Measurements from ENCODE around the gene ABCC3. TPM values are rescaled to one million over a fixed set of nuclear protein-coding genes. Genes with fewer than 3 reads are reported as not detected.
A peak's percentile ranks its signal among the peaks of the same experiment; 100 is the strongest.

Gene ABCC3
- total RNA-seq, 1 experiment from 2014 or later: 88.0 TPM

GRCh38 chr17:50660042-50660886 lies 25.6 kb downstream of the ABCC3 start:
- CTCF ChIA-PET: interaction anchor here (0.6 to 3.2 kb wide), 11 partner anchors 10 to 262 kb away, joined by 3 to 29 read pairs (median 4); no protein-coding TSS in a partner anchor
- H3K9me3 Mint-ChIP-seq (ENCODE audit: low read depth, unreplicated experiment): no peaks in the 10 kb centered on the region
- H3K36me3 Mint-ChIP-seq (ENCODE audit: insufficient read depth, unreplicated experiment): peaks cover 26% of the 10 kb centered on the region
- H3K27ac Mint-ChIP-seq (ENCODE audit: unreplicated experiment): peak overlapping the region; percentile 86
- no peak for DNase-seq
- intact Hi-C loops (cut with micrococcal nuclease; ENCODE audit: unreplicated experiment): loop anchor here (2.0 kb wide), 1 partner anchor 33 kb away; no protein-coding TSS in a partner anchor
- no peak overlapping the region for H3K4me3 Mint-ChIP-seq (ENCODE audit: low read depth, unreplicated experiment)
- H3K27me3 Mint-ChIP-seq (ENCODE audit: unreplicated experiment): no peaks in the 10 kb centered on the region
- no TSS peak for BruUV-seq (replicated peaks)
- H3K4me1 Mint-ChIP-seq (ENCODE audit: low read depth, unreplicated experiment): peaks cover 42% of the 10 kb centered on the region
- no peak for TF ChIP-seq CTCF (IDR thresholded peaks at IDR 0.05; ENCODE audit: unreplicated experiment)

GRCh38 chr17:50660887-50661345 lies 26.2 kb downstream of the ABCC3 start:
- no peak for DNase-seq
- BruUV-seq (replicated peaks): no TSS peak
- Mint-ChIP-seq H3K27ac (ENCODE audit: unreplicated experiment) (peak overlapping the region; percentile 86), H3K9me3 (ENCODE audit: low read depth, unreplicated experiment) (no peaks in the 10 kb centered on the region), H3K27me3 (ENCODE audit: unreplicated experiment) (no peaks in the 10 kb centered on the region), H3K4me3 (ENCODE audit: low read depth, unreplicated experiment) (peak overlapping the region; percentile 3), H3K4me1 (ENCODE audit: low read depth, unreplicated experiment) (peaks cover 42% of the 10 kb centered on the region), H3K36me3 (ENCODE audit: insufficient read depth, unreplicated experiment) (peaks cover 26% of the 10 kb centered on the region)
- intact Hi-C loops (cut with micrococcal nuclease; ENCODE audit: unreplicated experiment): loop anchor here (2.0 kb wide), 1 partner anchor 32 kb away; no protein-coding TSS in a partner anchor
- TF ChIP-seq CTCF (IDR thresholded peaks at IDR 0.05; ENCODE audit: unreplicated experiment): no peak
- CTCF ChIA-PET: interaction anchor here (0.6 to 3.2 kb wide), 11 partner anchors 10 to 263 kb away, joined by 3 to 29 read pairs (median 4); no protein-coding TSS in a partner anchor

- H3K27ac Mint-ChIP-seq (ENCODE audit: unreplicated experiment): peak overlapping the region; percentile 86
- peaks cover 43% of the 10 kb centered on the region for H3K4me1 Mint-ChIP-seq (ENCODE audit: low read depth, unreplicated experiment)
- CTCF ChIA-PET: interaction anchor here (0.6 to 3.2 kb wide), 10 partner anchors 9 to 253 kb away, joined by 3 to 29 read pairs (median 4); no protein-coding TSS in a partner anchor
- DNase-seq: no peak
- no peaks in the 10 kb centered on the region for H3K27me3 Mint-ChIP-seq (ENCODE audit: unreplicated experiment)
- H3K4me3 Mint-ChIP-seq (ENCODE audit: low read depth, unreplicated experiment): peak overlapping the region; percentile 29
- H3K9me3 Mint-ChIP-seq (ENCODE audit: low read depth, unreplicated experiment): no peaks in the 10 kb centered on the region
- intact Hi-C loops (cut with micrococcal nuclease; ENCODE audit: unreplicated experiment): loop anchor here (2.0 kb wide), 1 partner anchor 31 kb away; no protein-coding TSS in a partner anchor
- H3K36me3 Mint-ChIP-seq (ENCODE audit: insufficient read depth, unreplicated experiment): peaks cover 26% of the 10 kb centered on the region
- no peak for TF ChIP-seq CTCF (IDR thresholded peaks at IDR 0.05; ENCODE audit: unreplicated experiment)
- no TSS peak for BruUV-seq (replicated peaks)
These were observed 26.7 kb downstream of the ABCC3 start for GRCh38 chr17:50661348-50661747.

- no TSS peak for BruUV-seq (replicated peaks)
- peak overlapping the region; percentile 29 for H3K4me3 Mint-ChIP-seq (ENCODE audit: low read depth, unreplicated experiment)
These were observed 27.2 kb downstream of the ABCC3 start for GRCh38 chr17:50661795-50662391.

More at GRCh38 chr17:50661795-50662391, 27.2 kb downstream of the ABCC3 start:
- Mint-ChIP-seq H3K9me3 (ENCODE audit: low read depth, unreplicated experiment) (no peaks in the 10 kb centered on the region), H3K36me3 (ENCODE audit: insufficient read depth, unreplicated experiment) (peaks cover 27% of the 10 kb centered on the region), H3K4me1 (ENCODE audit: low read depth, unreplicated experiment) (peaks cover 49% of the 10 kb centered on the region), H3K27me3 (ENCODE audit: unreplicated experiment) (no peaks in the 10 kb centered on the region), H3K27ac (ENCODE audit: unreplicated experiment) (peak overlapping the region; percentile 86)
- peak; percentile 86 for DNase-seq
- CTCF ChIA-PET: interaction anchor here (0.6 to 3.2 kb wide), 15 partner anchors 9 to 182 kb away, joined by 3 to 29 read pairs (median 4); no protein-coding TSS in a partner anchor
- intact Hi-C loops (cut with micrococcal nuclease; ENCODE audit: unreplicated experiment): loop anchor here (2.0 kb wide), 1 partner anchor 31 kb away; no protein-coding TSS in a partner anchor
- TF ChIP-seq CTCF (IDR thresholded peaks at IDR 0.05; ENCODE audit: unreplicated experiment): no peak
